GM12872 (cell line): Measurements from ENCODE around the gene FCHSD2.

Source experiments
- TF ChIP-seq, protein P1 (sequence below): IDR thresholded peaks from 3 replicates; pipeline ENCODE4 v1.5.1; 2011; ENCODE audit warnings: low read depth, mild to moderate bottlenecking, low read length, moderate library complexity; ENCODE audit not compliant: insufficient read depth

Gene FCHSD2

DNA sequence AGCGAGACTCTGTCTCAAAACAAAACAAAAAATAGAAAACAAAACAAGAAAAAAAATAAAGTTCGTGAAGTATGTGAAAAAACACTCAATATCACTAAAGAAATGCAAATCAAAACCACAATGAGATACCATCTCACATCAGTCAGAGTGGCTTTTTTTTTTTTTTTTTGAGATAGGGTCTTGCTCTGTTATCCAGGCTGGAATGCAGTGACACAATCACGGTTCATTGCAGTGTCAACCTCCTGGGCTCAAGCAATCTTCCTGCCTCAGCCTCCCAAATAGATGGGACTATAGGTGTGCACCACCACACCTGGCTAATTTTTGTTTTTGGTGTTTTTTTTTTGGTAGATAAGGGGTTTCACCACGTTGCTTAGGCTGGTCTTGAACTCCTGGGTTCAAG, 290.4 kb downstream of the FCHSD2 start:
- TF ChIP-seq, protein P1, sequence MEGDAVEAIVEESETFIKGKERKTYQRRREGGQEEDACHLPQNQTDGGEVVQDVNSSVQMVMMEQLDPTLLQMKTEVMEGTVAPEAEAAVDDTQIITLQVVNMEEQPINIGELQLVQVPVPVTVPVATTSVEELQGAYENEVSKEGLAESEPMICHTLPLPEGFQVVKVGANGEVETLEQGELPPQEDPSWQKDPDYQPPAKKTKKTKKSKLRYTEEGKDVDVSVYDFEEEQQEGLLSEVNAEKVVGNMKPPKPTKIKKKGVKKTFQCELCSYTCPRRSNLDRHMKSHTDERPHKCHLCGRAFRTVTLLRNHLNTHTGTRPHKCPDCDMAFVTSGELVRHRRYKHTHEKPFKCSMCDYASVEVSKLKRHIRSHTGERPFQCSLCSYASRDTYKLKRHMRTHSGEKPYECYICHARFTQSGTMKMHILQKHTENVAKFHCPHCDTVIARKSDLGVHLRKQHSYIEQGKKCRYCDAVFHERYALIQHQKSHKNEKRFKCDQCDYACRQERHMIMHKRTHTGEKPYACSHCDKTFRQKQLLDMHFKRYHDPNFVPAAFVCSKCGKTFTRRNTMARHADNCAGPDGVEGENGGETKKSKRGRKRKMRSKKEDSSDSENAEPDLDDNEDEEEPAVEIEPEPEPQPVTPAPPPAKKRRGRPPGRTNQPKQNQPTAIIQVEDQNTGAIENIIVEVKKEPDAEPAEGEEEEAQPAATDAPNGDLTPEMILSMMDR, result no peak

DNA sequence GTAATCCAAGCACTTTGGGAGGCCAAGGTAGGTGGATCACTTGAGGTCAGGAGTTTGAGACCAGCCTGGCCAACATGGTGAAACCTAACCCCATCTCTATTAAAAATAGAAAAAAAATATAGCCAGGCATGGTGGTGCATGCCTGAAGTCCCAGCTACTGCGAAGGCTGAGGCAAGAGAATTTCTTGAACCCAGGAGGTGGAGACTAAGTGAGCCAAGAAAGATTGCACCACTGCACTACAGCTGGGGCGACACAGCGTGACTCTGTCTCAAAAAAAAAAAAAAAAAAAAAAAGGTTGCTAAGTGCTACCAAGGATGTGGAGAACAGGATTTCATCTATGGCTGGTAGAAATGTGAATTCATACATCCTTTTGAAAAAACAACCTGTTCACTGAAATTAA, 291.3 kb downstream of the FCHSD2 start:
- TF ChIP-seq, protein P1, result no peak

DNA sequence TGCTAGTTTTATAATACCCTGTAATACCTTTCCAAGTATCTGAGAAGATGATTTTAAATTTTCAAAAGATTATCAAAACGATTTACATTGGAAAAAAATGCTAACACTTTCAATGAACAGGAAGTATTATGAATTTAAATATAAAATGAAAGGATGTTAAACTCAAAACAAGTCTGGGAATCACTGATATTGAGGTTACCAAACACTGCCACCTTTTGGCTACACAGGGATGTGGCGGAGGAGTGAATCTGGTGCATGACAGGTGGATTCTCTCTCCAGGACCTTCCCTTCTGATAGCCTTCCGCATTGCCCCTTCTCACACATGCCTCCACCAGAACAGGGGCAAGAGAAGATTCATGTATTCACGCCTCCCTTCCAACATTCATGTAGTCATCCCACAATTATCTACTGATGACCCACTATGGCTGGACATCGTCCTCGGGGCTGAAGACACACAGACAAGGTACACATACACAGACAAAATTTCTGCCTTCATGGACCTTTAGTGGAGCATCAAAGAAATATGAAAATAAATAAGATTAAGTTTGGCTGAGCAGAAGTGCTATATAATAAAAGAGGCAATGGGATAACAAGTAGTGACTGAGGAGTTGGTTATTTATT, 293.2 kb downstream of the FCHSD2 start:
- TF ChIP-seq, protein P1, result peak; percentile 59

DNA sequence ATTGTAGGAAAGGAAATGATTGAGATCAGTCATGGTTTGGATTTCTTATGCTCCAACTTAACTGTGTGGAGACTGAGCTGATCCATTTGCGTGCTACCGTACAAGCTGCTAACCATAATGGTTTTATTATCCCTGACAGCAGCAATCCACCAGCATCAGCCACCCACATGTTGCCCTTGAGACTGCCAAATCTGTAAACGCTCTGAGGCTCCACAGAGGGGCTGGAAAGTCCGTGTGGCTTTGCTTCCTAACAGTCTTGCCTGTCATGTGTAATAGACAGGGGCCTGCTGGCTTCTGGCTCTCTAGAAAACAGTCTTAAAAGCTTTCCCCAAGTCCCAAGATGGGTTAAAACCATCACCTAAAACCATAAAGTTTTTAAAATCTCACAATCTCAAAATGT, 297.8 kb downstream of the FCHSD2 start:
- TF ChIP-seq, protein P1, result no peak

DNA sequence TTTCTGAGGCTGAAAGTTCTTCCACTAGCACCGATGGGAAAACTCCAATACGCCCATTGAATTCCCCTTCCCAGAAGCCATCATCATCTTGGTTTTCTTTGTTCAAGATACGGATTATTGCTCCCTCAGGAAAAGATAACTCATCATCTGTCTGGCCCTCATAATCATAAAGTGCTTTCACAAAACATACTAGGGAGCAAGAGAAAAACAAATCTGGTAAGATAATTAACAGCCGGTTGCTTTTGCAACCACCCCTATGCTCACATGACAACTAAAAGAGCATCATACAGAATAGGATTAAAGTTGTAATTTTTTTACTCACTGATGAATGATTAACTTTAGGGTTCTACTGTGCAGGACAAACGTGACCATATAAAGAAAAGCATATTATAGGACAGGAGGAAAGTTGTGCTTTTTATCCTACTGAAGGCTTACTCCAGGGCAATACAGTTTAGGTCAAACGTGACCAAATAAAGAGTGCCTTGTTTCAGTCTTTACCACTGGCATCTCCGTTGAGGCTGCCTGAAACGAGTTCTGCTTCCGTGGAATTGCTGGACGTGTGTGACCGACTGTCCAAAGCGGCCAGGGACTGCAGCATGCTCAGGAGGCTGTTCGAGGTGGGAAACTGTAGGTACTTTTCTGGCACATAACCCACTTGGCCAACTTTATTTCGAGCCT, 299.3 kb downstream of the FCHSD2 start:
- TF ChIP-seq, protein P1, result no peak

DNA sequence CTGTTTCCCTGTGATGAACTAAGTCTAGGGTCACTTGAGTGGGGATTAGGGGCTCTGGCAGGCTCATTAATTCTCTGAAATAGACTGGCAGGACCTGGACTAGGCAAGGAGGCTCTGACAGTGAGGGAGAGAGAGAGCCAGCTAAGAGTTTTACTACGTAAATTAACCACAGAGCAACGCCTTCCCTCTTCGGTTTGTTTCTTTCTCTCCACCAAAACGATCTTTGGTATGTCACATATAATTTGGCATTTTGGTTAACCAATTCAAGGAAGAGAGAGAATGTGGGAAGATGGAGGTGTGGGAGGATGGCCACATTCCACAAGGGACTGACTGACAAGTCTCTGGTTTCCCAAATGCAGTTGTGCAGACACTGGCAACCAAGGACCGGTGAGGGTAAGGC, 300.0 kb downstream of the FCHSD2 start:
- TF ChIP-seq, protein P1, result no peak

DNA sequence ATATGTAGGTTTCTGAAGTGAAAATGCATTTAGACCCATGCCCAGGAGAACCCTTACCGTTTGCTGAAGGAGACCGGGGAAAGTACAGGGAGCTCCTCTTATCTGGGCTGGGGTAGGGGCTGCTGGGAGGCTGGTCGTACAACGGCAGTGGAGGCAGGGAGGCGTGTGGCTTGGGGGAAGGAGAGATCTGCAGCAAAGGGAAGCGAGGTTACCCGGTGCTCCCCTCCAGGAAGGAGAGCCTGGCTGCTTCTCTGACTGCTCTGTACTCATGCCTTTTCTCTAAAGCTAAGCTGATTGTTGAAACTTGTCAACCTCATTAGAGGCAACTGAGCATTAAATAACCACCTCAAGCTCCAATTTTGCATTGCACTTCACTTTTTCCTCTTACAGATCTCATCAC, 300.7 kb downstream of the FCHSD2 start:
- TF ChIP-seq, protein P1, result no peak
